Fibroblast of mammary gland (primary cell): ENCODE measurements around the gene EIPR1.

Experiments
- DNase-seq: peaks from one replicate; pipeline ENCODE4 v3.0.0-alpha.2; 2010; ENCODE audit warnings: low read depth
- H3K4me3 ChIP-seq: 2 replicates; pipeline ENCODE4 v1.5.1; 2011; ENCODE audit warnings: low read depth, mild to moderate bottlenecking, low read length, moderate library complexity; ENCODE audit not compliant: control insufficient read depth
- TF ChIP-seq, protein P1 (sequence below): conservative IDR thresholded peaks from 2 replicates; pipeline ENCODE4 v1.5.1; 2011; ENCODE audit warnings: low read depth, low read length, inconsistent platforms; ENCODE audit not compliant: control insufficient read depth, insufficient read depth

Gene EIPR1

DNA sequence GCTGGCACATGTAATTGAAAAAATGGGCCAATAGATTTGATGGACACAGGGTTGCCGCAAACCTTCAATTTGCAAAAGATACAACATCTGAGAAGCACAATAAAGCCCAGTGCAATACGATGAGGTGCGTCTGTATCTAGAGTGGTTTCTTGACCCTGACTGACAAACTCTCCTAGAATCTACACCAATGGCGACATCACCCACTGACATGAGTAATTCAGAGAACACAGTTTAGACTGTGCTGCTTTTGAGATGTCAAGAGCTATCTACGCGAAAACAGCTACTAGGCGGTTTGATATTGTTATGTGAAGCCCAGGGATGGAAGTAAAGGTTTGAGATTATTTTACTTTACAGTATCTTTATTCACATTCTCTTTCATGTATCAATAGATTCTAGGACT lies 104.9 kb downstream of the EIPR1 start:
- TF ChIP-seq, protein P1, sequence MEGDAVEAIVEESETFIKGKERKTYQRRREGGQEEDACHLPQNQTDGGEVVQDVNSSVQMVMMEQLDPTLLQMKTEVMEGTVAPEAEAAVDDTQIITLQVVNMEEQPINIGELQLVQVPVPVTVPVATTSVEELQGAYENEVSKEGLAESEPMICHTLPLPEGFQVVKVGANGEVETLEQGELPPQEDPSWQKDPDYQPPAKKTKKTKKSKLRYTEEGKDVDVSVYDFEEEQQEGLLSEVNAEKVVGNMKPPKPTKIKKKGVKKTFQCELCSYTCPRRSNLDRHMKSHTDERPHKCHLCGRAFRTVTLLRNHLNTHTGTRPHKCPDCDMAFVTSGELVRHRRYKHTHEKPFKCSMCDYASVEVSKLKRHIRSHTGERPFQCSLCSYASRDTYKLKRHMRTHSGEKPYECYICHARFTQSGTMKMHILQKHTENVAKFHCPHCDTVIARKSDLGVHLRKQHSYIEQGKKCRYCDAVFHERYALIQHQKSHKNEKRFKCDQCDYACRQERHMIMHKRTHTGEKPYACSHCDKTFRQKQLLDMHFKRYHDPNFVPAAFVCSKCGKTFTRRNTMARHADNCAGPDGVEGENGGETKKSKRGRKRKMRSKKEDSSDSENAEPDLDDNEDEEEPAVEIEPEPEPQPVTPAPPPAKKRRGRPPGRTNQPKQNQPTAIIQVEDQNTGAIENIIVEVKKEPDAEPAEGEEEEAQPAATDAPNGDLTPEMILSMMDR, result no peak
- DNase-seq, result no peak
- no peak overlapping the region for H3K4me3 ChIP-seq

DNA sequence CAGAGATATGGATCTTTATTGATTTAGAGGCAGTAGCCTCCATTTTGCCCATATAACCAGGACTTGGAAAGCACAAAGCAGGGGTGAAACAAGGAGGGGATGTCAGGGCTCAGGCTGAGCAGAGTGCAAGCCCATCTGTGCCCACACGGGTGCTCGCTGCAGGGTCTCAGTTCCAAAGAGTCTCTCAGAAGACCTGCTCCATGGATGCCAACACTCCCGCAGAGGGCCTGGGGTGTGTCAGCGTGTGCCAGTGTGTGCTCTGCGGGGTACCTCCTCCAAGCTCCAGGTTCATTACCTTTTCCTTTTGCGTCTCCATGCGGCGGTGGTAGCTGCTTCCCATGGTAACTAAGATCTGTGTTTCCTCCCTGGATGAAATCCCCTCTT lies 107.5 kb downstream of the EIPR1 start:
- no peak overlapping the region for H3K4me3 ChIP-seq
- DNase-seq, result no peak
- TF ChIP-seq, protein P1, result no peak

DNA sequence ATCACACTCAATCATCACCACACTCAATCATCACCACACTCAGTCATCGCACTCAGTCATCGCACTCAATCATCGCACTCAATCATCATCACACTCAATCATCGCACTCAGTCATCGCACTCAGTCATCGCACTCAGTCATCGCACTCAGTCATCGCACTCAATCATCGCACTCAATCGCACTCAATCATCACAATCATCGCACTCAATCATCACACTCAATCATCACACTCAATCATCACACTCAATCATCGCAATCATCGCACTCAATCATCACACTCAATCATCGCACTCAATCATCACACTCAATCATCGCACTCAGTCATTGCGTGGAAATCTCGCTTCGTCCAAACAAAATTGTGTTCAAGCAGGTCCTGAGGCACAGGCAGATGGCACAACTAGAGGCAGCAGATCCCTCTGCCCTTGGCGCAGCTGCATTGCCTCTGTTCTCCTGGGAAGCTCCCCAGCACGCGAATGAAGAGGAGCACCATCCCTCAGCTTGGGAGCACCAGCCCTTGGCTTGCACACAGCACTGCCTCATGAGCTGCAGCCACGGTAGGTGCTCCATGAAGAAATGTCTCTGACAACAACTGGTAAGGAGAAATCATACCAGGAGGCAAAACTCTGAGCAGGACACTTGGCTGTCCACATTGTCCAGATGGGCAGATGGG lies 108.1 kb downstream of the EIPR1 start:
- DNase-seq, result no peak
- TF ChIP-seq, protein P1, result no peak

DNA sequence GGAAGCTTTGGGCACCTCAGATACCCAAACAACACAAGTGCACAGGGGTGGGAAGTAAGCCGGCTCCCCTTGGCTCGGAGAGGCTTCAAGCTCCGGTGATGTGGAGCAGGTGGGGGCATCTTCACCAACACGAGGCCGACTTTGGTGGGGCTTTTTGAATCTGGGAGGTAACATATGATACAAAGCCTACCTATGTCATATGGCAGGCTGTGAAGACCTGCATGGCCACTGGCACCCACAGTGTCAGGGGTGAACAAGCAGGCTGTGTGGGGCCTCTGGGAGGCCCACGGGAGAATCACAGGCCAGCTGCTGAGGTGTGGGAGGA lies 109.0 kb downstream of the EIPR1 start:
- DNase-seq, result no peak
- TF ChIP-seq, protein P1, result no peak
- no peak overlapping the region for H3K4me3 ChIP-seq

More for the DNA sequence above, 108.1 kb downstream of the EIPR1 start:
- no peak overlapping the region for H3K4me3 ChIP-seq

DNA sequence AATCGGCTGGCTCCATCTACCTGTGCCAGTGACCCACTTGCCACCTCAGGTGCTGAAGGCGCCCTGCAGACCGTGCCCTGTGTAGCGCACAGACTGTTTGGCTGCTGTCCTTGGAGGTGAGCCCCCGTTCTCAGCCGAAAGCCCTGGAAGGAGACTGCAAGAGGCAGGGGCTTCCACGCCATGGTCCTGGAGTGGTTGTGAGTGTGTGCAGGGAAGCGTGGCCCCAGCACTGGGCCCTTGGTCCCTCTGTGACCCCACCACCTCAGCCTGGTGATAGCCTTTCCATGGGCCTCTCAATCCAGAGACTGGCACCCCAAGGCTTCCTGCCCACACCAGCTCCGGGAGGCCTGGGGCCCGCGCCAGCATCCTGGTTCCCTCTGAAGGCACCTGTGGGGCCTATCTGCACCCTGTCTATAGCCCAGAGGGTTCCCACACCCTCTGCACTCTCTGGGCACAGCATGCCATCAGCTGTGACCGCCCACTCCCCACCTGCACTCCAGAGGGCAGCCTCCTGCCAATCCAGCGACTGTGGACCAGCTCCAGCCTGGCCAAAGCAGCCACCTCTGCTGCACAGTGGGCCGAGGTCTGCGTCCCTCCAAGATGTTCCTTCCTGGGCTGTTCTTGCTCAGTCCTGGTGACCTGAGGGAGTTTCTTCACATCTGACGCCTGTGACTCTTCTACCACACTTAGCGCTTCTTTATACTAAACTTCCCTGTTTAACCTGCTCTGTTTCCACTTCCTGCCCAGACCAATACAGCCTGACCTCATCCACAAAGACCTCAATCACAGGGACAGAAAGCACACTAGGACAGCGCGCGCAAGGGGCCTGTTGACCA lies 109.5 kb downstream of the EIPR1 start:
- TF ChIP-seq, protein P1, result no peak
- H3K4me3 ChIP-seq, result no peak overlapping the region
- DNase-seq, result no peak

DNA sequence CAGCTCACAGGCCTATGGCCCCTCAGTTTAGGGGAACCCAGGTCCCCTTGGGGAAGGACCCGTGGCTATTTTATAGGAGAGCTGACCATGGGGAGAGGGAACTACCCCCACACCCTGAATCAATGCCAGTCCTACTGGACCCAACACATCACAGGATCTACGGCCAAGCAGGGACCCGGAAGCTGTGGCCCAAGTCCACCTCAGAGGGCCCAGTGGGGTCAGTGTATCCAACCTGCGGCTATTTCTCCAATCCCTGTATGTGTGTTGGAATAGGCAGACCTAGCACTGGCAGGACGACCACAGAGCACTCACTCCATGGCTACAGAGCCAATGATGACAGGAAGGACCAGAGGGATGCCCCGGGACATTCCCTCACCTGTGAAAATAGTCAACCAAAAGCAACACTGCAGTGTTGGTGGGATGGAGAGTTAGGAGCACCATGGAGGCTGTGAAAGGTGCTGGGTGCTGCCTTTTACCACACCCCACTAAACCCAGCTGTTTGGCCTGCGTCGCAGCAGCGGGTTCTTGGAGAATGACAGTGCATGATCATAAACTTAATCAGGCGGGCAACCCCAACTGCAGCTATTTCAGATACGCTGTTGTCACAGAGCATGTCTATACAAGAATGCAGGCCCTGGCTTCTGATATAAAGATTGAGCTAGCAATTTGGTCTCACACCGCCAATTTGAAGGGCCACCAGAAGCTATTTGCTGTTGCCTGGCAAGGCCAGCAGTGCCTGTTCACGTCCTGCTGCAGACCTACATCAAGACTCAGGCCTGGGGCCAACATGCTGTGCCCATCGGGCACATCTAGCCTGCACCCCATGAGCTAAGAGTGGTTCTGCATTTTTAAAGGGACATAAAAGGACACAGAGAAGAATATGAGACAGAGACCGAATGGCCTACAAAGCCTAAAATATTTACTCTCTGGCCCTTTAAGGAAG lies 110.4 kb downstream of the EIPR1 start:
- H3K4me3 ChIP-seq, result no peak overlapping the region
- TF ChIP-seq, protein P1, result no peak
- DNase-seq, result no peak
